ENCODE results near the gene FBXL16.

- TF ChIP-seq CTCF (IDR thresholded peaks at IDR 0.05) (no peak), EZH2 (IDR thresholded peaks at IDR 0.05) (no peak), EZH2phosphoT487 (IDR thresholded peaks at IDR 0.05) (no peak)
Measured at GRCh38 chr16:674968-675883, 30.4 kb downstream of the FBXL16 start, which contains the start of gene RHBDL1.
